Gastrocnemius medialis (tissue), 4 donors: ENCODE data around the gene GADD45GIP1.

Source experiments
- CTCF ChIP-seq, 5 experiments: fragments of 450-650 bp in 3 of 5; fragments of 200-600 bp in 2 of 5; sonication (generic) in 2 of 5; IDR thresholded peaks in 4 of 5; conservative IDR thresholded peaks in 1 of 5; 1 replicate in 4 of 5; 2 replicates in 1 of 5; pipeline ENCODE4 v1.5.1; 2016 to 2019; ENCODE audit warnings: antibody characterized with exemption in 5 of 5, mild to moderate bottlenecking in 3 of 5, moderate library complexity in 3 of 5
- POLR2A ChIP-seq, 2 donors: fragments of 450-650 bp; IDR thresholded peaks; one replicate each; pipeline ENCODE4 v1.6.1; 2017; ENCODE audit warnings: antibody characterized with exemption in 2 of 2, mild to moderate bottlenecking in 2 of 2, moderate library complexity in 2 of 2

GRCh38 chr19:12985049-12985776, 28.2 kb upstream of the GADD45GIP1 start:
- TF ChIP-seq CTCF (IDR thresholded peaks at IDR 0.05 in 4 of 5, conservative IDR thresholded peaks at IDR 0.05 in 1 of 5): peak in 1 of 5 experiments; percentile 11
- peak; percentile 55 to 63 for TF ChIP-seq POLR2A (IDR thresholded peaks at IDR 0.05)
